Left kidney (tissue), 2 donors: ENCODE measurements around the gene RASAL2. TPM values are rescaled to one million over a fixed set of nuclear protein-coding genes. Genes with fewer than 3 reads are reported as not detected.
A peak's percentile ranks its signal among the peaks of the same experiment; 100 is the strongest.
"Not testable (repeated sequence)": the region's sequence is repeated elsewhere in the genome, so short reads cannot be mapped to it uniquely, and the experiment has no call there.

ENCODE experiments used
- DNase-seq: peaks from one replicate; pipeline ENCODE4 v3.0.0-alpha.2; 2013
- polyA plus RNA-seq: library from polyadenylated mRNA; unstranded; fragments of 120-200 nt; gene quantifications from one replicate; pipeline ENCODE4 v1.2.1, GENCODE V29; 2013; ENCODE audit not compliant: insufficient read length

Gene RASAL2
- polyA plus RNA-seq, 1 donor, result 22.1 TPM

- DNase-seq, result no peak
Measured at GRCh38 chr1:178232949-178233348, 139.0 kb downstream of the RASAL2 start.

- no peak for DNase-seq
Measured at GRCh38 chr1:178237121-178237520, 143.2 kb downstream of the RASAL2 start.

- no peak for DNase-seq
Measured at GRCh38 chr1:178238722-178239510, 145.0 kb downstream of the RASAL2 start.

- DNase-seq, result no peak
Measured at GRCh38 chr1:178241057-178241456, 147.2 kb downstream of the RASAL2 start.

- no peak for DNase-seq
Measured at GRCh38 chr1:178241837-178242236, 147.9 kb downstream of the RASAL2 start.

GRCh38 chr1:178243119-178243518 lies 149.2 kb downstream of the RASAL2 start:
- DNase-seq, result no peak

GRCh38 chr1:178243890-178244289 lies 150.0 kb downstream of the RASAL2 start:
- DNase-seq, result no peak

GRCh38 chr1:178248284-178248683 lies 154.4 kb downstream of the RASAL2 start:
- not testable (repeated sequence) for DNase-seq

GRCh38 chr1:178253581-178253980 lies 159.7 kb downstream of the RASAL2 start:
- not testable (repeated sequence) for DNase-seq

GRCh38 chr1:178254433-178254832 lies 160.5 kb downstream of the RASAL2 start:
- DNase-seq, result no peak

GRCh38 chr1:178258536-178258935 lies 164.6 kb downstream of the RASAL2 start:
- DNase-seq, result no peak

- DNase-seq, result peak; percentile 28
Measured at GRCh38 chr1:178262120-178262500, 168.2 kb downstream of the RASAL2 start.

GRCh38 chr1:178263341-178263740 lies 169.4 kb downstream of the RASAL2 start:
- DNase-seq, result no peak

- DNase-seq, result no peak
Measured at GRCh38 chr1:178266113-178266512, 172.2 kb downstream of the RASAL2 start.

- DNase-seq, result no peak
Measured at GRCh38 chr1:178266619-178267066, 172.7 kb downstream of the RASAL2 start.

- DNase-seq, result no peak
Measured at GRCh38 chr1:178267646-178268094, 173.8 kb downstream of the RASAL2 start.

- no peak for DNase-seq
Measured at GRCh38 chr1:178271471-178271870, 177.6 kb downstream of the RASAL2 start.

GRCh38 chr1:178273707-178274410 lies 180.0 kb downstream of the RASAL2 start:
- no peak for DNase-seq

GRCh38 chr1:178275049-178275448 lies 181.1 kb downstream of the RASAL2 start:
- DNase-seq, result no peak

GRCh38 chr1:178275553-178275952 lies 181.6 kb downstream of the RASAL2 start:
- no peak for DNase-seq

- no peak for DNase-seq
Measured at GRCh38 chr1:178277793-178278530, 184.1 kb downstream of the RASAL2 start.

- no peak for DNase-seq
Measured at GRCh38 chr1:178278916-178279686, 185.2 kb downstream of the RASAL2 start.
